HL-60/S4 treated with phorbol 12-myristate 13-acetate at 8.2 ng/mL for 4 days and 3 days (cell line): ENCODE results near the gene TTYH1.

ENCODE experiments used
- in situ Hi-C: fragments of 300-500 bp; cut with MboI; formaldehyde crosslinking; loops from 2 replicates; pipeline ENCODE4 v1.15.0; 2022; ENCODE audit warnings: low sequenced_read_pairs

TTYH1 gene

GRCh38 chr19:54391589-54392061 lies 23.6 kb upstream of the TTYH1 start:
- in situ Hi-C loops: no loop called here

DNA sequence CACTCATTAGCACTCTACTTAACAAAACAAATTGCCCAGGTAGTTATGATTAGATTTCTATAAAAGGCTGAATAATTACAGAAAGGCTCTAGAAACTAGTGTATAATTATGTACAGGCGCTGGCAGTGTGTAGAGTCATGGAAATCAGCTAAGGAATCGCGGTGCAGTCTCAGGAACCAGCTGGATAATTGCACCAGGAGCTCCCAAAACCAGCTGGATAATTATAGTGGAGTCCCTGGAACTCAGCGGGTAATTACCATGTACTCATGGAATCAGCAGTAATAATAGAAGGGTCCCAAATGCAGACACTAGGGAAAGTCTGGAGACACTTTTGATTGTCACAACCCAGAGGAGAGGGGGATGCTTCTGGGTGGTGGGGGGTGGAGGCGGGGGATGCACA lies 23.2 kb upstream of the TTYH1 start:
- in situ Hi-C loops: no loop called here

- in situ Hi-C loops: no loop called here
Measured at GRCh38 chr19:54393381-54393780, 21.9 kb upstream of the TTYH1 start.

- in situ Hi-C loops: no loop called here
Measured at GRCh38 chr19:54395685-54396084, 19.6 kb upstream of the TTYH1 start.

DNA sequence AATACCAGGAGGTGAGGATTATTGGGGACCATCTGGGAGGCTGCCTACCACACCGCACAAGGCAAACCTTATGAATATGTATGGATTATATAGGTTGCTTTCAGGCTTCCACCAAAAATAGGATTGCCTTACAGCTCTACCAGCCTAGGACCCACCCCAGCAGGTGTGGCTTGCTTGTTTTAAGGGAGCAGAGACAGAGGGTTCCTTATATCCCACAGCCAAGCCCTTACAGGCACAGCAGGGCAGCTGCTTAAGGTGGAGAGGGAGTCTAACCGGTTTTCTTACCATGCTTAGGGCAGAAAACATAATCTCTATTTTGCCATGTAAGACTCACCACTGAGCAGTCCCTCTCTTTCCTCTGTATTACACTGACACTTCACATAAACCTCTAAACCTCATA lies 16.1 kb upstream of the TTYH1 start:
- in situ Hi-C loops: no loop called here

DNA sequence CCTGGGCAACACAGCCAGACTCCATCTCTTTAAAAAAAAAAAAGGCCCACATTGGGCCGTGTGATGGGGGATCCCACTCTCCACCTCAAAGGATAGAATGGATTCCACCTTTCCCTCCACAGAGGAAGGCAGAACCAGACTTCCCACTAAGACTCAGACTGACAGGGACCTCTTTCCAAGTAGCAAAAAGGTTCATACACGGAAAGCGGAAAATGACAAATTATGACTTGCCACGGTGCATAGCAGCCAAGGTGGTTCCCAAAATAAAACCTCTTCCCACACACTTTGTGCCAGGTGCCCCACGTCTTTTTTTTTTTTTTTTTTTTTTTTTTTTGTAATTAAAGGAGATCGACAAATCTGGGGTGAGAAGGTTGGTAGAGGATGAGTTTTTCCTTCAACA lies 14.4 kb upstream of the TTYH1 start:
- in situ Hi-C loops: no loop called here

GRCh38 chr19:54403054-54403453 lies 12.2 kb upstream of the TTYH1 start:
- in situ Hi-C loops: no loop called here

DNA sequence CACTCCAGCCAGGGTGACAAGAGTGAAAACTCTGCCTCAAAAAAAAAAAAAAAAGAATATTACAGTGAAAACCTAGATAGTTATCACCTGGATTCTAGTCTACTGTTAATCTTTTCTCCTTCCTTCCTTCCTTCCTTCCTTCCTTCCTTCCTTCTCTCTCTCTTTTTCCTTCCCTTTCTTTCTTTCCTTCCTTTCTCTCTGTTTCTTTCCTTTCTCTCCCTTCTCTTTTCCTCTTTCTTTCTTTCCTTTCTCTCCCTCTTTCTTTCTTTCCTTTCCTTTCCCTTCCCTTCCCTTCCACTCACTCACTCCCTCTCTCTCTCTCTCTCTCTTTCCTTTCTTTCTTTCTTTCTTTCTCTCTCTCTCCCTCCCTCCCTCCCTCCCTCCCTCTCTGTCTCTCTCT lies 9.6 kb upstream of the TTYH1 start:
- in situ Hi-C loops: no loop called here

DNA sequence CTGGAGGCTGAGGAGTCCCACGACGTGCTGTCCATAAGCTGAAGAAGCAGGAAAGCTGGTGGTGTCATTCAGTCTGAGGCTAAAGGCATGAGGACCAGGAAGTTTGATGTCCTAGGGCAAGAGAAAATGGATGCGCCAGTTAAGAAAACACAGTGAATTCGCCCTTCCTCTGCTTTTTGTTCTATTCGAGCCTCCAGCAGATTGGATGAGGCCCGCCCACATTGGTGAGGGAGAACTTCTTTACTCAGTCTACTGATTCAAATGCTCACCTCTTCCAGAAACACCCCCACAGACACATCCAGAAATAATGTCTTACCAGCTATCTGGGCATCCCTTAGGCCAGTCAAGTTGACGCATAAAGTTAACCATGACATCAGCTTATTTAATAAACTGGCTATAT lies 7.5 kb upstream of the TTYH1 start:
- in situ Hi-C loops: no loop called here

GRCh38 chr19:54408456-54409026 lies 6.7 kb upstream of the TTYH1 start:
- in situ Hi-C loops: no loop called here

DNA sequence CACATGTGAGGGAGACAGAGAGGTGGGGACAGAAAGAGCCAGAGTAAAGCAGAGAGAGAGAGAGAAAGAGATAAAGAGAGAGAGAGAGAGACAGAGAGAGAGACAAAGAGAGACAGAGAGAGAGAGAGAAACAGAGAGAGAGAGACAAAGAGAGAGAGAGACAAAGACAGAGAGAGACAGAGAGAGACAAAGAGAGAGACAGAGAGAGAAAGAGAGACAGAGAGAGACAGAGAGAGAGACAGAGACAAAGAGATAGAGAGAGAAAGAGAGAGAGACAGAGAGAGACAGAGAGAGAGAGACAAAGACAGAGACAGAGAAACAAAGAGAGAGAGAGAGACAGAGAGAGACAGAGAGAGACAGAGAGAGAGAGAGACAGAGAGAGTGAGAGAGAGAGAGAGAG lies 4.2 kb upstream of the TTYH1 start:
- in situ Hi-C loops: no loop called here

- in situ Hi-C loops: no loop called here
Measured at GRCh38 chr19:54412877-54413276, 2.4 kb upstream of the TTYH1 start.

DNA sequence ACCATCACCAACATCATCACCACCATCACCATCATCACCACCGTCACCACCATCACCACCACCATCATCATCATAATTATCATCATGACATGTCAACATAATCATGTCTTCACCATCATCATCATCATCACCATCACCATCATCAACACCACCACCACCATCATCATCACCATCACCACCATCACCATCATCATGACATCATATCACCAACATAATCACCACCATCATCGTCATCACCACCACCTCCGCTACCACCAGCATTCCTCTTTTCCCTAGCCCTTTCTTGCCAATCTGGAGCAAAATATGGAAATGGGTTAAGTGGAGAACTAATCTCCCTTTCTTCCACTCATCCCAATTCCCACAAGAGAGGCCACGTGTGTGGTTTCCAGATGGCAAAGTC lies 1.1 kb upstream of the TTYH1 start:
- in situ Hi-C loops: no loop called here

DNA sequence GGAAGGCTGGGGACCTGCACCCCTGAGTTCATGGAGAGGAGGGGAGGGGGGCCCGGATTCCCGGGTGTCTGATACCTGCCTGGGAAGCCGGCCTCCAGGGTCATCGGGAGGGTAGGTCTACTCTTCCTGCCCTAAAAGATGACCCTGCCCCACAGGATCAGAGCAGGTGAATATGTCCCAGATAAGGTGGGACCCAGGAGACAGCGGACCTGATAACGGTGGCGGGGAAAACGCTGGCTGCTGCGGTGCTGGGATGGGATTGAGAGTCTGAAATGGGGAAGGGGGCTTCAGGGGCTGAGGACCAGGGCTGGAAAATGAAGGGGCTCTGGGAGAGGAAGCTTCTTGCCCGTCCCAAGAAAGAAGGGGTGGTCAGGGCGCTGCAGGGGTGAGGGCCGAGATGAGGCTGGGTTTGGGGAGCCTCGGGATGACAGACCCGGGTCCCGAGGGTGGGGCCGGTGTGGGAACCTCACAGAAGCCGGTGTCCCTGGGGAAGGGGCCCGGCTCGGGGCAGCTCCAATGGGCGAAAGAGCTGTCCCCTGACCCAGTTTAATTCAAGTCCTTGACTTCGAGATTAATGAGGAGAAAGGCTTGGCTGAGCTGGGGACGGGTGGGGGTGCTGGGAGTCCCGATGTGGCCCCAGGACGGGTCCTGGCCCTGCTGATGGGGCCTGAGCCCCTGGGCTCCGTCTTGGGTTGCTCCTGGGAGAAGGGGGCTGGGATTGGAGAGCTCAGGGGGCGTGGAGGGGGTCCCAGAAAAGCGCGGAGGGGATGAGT lies 823 bp downstream of the TTYH1 start:
- in situ Hi-C loops: no loop called here

GRCh38 chr19:54416695-54417491 lies 1.6 kb downstream of the TTYH1 start:
- in situ Hi-C loops: no loop called here

- in situ Hi-C loops: no loop called here
Measured at GRCh38 chr19:54418030-54418929, 3.0 kb downstream of the TTYH1 start.

DNA sequence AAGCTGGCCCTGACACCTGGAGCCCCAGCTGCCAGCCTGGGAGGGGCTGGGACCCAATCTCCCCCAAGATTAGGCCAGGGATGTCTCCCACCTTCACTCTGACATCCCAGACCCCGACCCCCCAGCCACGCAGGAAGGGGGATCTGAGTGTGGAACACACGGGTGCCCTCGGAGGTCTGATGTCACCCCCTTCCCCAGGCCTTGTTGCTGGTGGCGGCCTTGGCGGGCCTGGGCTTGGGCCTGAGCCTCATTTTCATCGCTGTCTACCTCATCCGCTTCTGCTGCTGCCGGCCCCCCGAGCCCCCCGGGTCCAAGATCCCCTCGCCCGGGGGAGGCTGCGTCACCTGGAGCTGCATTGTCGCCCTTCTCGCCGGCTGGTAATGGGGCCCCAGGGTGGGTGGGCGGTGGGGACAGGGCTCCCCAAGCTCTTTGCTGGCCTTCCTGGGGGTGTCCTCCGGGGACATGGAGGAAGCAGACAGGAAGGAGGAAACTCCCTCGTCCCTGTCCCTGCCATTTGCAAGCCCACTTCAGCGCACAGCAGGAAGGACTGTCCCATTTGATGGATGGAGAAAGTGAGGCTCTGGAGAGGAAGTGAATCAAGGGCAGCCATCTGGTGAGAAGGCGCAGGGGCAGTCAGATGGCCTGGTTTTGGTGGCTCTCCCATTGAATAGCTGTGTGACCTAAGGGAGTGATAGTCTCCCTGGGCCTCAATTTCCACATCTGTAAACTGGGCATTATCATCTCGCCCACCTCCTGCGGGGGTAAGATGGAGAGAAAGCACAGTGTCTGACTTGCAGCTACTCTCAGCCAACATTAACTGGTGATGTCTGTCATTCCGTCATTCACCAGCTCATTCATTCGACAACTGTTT lies 3.9 kb downstream of the TTYH1 start:
- in situ Hi-C loops: no loop called here

DNA sequence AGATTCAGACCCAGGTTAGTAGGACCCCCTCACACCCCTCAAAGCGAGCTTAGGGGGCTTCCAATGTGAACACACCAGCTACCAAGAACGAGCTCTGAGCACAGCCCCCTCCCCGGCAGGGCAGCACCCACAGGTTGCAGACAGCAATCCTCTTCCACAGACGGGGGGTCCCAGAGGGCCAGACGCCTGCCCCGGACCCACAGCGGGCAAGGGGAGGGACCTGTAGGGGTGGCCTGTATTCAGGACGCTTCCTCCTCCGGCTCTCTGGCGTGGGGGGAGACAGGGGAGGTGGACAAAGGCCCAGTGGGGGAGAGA lies 4.8 kb downstream of the TTYH1 start:
- in situ Hi-C loops: no loop called here

- in situ Hi-C loops: no loop called here
Measured at GRCh38 chr19:54420383-54421168, 5.3 kb downstream of the TTYH1 start.
